Measurements from ENCODE around the gene ANO6. TPM values are rescaled to one million over a fixed set of nuclear protein-coding genes. Genes with fewer than 3 reads are reported as not detected.

Gene ANO6
- total and polyA plus RNA-seq, 11 donors = 9.0 to 57.2 (median 46.0) TPM

GRCh38 chr12:45331552-45331951 is 115.7 kb downstream of the ANO6 start:
- WGBS, 4 donors = 64 to 76% (median 70%) methylated on average over 2 of the region's 2 CpGs
- intact Hi-C loops (cut with DNase I) = loop anchor here in 1 of 10 donors (10.0 kb wide), 1 partner anchor 57 kb away; no protein-coding TSS in a partner anchor
- ATAC-seq = no peak

GRCh38 chr12:45334396-45334795 is 118.5 kb downstream of the ANO6 start:
- TF ChIP-seq POLR2A (IDR thresholded peaks at IDR 0.05) = no peak
- TF ChIP-seq, protein P1, sequence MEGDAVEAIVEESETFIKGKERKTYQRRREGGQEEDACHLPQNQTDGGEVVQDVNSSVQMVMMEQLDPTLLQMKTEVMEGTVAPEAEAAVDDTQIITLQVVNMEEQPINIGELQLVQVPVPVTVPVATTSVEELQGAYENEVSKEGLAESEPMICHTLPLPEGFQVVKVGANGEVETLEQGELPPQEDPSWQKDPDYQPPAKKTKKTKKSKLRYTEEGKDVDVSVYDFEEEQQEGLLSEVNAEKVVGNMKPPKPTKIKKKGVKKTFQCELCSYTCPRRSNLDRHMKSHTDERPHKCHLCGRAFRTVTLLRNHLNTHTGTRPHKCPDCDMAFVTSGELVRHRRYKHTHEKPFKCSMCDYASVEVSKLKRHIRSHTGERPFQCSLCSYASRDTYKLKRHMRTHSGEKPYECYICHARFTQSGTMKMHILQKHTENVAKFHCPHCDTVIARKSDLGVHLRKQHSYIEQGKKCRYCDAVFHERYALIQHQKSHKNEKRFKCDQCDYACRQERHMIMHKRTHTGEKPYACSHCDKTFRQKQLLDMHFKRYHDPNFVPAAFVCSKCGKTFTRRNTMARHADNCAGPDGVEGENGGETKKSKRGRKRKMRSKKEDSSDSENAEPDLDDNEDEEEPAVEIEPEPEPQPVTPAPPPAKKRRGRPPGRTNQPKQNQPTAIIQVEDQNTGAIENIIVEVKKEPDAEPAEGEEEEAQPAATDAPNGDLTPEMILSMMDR (IDR thresholded peaks at IDR 0.05) = no peak
- Histone ChIP-seq H3K36me3 (peaks cover 0 to 23% (median 13%) of the 10 kb centered on the region in 9 donors), H3K9me3 (no peaks in the 10 kb centered on the region), H3K4me1 (peaks cover 0 to 35% (median 15%) of the 10 kb centered on the region in 12 donors), H3K27me3 (no peaks in the 10 kb centered on the region), H3K27ac (no peak overlapping the region), H3K4me3 (no peak overlapping the region)
- 88 to 93% (median 90%) methylated on average over 1 of the region's 1 CpG for WGBS, 4 donors
- ATAC-seq (no peak), DNase-seq (no peak)
- intact Hi-C loops (cut with DNase I) = loop anchor here in 1 of 10 donors (10.0 kb wide), 1 partner anchor 60 kb away; no protein-coding TSS in a partner anchor

More at GRCh38 chr12:45331552-45331951, 115.7 kb downstream of the ANO6 start:
- peaks cover 0 to 23% (median 13%) of the 10 kb centered on the region in 9 donors for H3K36me3 ChIP-seq
- DNase-seq = no peak
- no peak overlapping the region for H3K27ac ChIP-seq
- H3K27me3 ChIP-seq = no peaks in the 10 kb centered on the region
- no peaks in the 10 kb centered on the region for H3K9me3 ChIP-seq
- H3K4me1 ChIP-seq = peaks cover 4 to 40% (median 13%) of the 10 kb centered on the region in 12 donors
- H3K4me3 ChIP-seq = no peak overlapping the region
- no peak for TF ChIP-seq POLR2A (IDR thresholded peaks at IDR 0.05)
- TF ChIP-seq, protein P1 (IDR thresholded peaks at IDR 0.05) = no peak

DNA sequence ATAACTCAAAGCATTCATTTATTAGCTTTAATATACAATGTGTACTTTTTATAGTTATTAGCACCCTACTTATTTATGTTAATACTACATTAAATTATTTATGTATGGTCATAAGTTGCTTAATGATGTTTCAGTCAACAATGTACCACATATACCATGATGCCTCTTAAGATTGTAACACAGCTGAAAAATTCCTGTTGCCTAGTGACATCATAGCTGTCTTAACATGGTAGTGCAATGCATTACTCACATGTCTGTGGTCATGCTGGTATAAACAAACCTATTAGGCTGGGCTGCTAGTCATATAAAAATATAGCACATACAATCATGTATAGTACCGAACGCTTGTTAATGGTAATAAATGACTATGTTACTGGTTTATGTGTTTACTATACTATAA is 120.4 kb downstream of the ANO6 start:
- Histone ChIP-seq H3K9me3 (no peaks in the 10 kb centered on the region), H3K4me3 (no peak overlapping the region), H3K36me3 (peaks cover 0 to 23% (median 13%) of the 10 kb centered on the region in 9 donors), H3K4me1 (peaks cover 0 to 37% (median 14%) of the 10 kb centered on the region in 12 donors), H3K27me3 (no peaks in the 10 kb centered on the region), H3K27ac (peak overlapping the region in 1 of 12 donors; percentile 2)
- no peak for DNase-seq
- 93 to 97% (median 96%) methylated on average over 2 of the region's 2 CpGs for WGBS, 4 donors
- no peak for ATAC-seq
- intact Hi-C loops (cut with DNase I) = loop anchor here in 3 of 10 donors (5.0 to 10.0 kb wide), 3 partner anchors 39 to 64 kb away; no protein-coding TSS in a partner anchor
- TF ChIP-seq, protein P1 (IDR thresholded peaks at IDR 0.05) = no peak
- no peak for TF ChIP-seq POLR2A (IDR thresholded peaks at IDR 0.05)

GRCh38 chr12:45336762-45337596 is 121.1 kb downstream of the ANO6 start:
- ATAC-seq (peak in 2 of 4 donors; percentile 53 to 62), DNase-seq (no peak)
- Histone ChIP-seq H3K9me3 (no peaks in the 10 kb centered on the region), H3K36me3 (peaks cover 0 to 17% (median 8%) of the 10 kb centered on the region in 9 donors), H3K27me3 (no peaks in the 10 kb centered on the region), H3K4me3 (no peak overlapping the region), H3K4me1 (peaks cover 0 to 40% (median 14%) of the 10 kb centered on the region in 12 donors), H3K27ac (peak overlapping the region in 5 of 12 donors; percentile 2 to 88 (median 79))
- WGBS, 4 donors = 86 to 92% (median 88%) methylated on average over 3 of the region's 3 CpGs
- intact Hi-C loops (cut with DNase I) = loop anchor here in 3 of 10 donors (5.0 to 10.0 kb wide), 3 partner anchors 40 to 65 kb away; no protein-coding TSS in a partner anchor
- no peak for TF ChIP-seq POLR2A (IDR thresholded peaks at IDR 0.05)
- TF ChIP-seq, protein P1 (IDR thresholded peaks at IDR 0.05) = no peak
